ENCODE data around the gene KCNA4.
"Not testable (repeated sequence)": the region's sequence is repeated elsewhere in the genome, so short reads cannot be mapped to it uniquely, and the experiment has no call there.

The KCNA4 gene

DNA sequence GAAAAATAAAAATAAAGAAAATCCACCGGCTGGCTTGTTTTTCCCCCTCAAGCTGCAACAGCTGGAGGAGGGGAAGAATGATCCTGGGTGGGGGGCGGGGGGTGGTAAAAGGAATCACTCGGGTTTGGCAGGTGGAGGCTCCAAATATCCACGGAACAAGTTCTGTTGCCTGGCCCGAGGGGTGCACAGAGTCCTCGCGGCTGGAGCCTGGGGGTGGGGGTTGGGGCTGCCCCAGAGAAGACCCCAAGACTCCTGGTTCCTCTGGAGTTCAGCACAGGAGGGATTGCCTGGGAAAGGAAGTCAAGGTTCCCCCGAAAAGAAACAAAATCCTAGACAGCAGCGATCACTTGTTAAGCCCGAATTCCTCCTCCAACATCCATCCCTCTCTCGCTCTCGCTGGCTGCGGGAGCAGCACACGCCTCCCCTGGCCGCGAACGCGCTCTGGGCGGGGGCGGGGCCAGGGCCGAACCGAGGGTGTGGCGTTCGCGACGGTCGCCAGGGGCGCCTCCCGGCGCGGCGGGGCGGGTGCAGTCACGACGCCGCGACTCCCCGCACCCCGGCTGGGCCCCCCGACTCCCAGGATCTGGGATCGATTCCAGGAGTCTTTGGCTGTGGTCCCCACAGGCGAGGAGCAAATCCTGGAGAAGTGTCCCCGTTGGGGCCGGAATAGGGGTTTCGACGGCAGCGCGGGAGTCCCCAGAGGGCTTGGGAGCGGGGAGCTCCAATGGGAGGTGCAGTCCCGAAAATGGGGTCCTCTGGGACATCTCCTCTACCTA is at the start of gene KCNA4:
Gene KCNA4, minus strand, starts transcription at position 443 of the 776 bp plus-strand sequence. CDS start 4,352 bp downstream, outside the sequence.
- ATAC-seq = no peak

DNA sequence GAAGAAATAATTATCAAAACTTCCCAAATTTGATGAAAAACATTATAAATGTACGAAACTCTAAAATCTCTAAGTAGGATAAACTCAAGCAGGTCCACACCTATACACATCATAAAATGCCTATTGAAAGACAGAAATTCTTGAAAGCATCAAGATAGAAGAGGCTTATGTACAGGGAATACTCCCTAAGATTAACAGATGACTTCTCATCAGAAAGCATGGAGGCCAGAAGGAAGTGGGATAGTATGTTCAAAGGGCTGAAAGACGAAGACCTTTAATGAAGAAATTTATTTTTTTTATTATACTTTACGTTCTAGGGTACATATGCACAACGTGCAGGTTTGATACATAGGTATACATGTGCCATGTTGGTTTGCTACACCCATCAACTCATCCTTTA is 45.3 kb upstream of the KCNA4 start:
- no peak for ATAC-seq

DNA sequence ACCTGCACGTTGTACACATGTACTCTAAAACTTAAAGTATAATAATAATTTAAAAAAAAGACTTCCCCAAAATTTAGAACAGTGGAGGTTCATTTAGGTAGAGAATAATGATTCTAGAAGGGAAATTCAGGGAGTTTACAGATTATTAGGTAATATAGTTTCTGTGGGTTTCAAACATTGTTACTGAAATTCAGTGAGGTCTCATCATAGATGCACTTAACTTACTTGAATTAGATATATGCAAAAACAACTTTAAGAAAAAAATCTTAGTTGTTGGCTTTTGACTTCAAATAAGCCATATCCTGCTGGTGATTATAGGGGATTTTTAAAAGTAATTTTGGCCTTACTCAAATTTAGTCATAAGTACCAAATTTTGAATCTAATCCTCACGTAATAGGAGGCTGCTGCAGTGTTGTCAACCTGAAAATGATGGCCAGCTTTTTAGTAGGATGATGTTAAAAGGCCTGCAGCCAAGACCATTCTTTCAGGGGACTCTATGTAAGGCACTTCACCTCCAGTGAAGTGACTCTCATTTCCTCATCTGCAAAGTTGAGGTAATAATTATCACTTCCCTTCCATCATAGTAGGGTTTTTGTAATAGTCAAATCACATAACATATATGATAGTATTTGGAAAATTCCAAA is 42.5 kb upstream of the KCNA4 start:
- no peak for ATAC-seq

DNA sequence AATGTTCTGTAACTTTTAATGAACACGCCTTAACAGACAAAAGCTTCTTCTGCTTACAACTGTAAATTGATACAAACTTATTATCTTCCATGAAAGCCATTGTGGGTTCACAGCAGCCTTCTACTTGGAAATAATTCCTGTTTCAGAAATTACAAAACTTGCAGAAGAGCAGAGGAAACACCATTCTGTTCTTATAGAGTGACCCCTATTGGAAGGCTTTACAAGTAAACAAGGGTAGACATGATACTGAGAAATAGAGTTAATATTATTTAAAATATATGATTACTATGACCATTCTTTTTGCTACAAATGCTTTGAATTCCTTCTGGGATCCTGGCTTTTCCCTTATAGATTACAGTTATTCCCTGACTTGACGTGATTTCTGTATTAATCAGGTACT is 32.4 kb upstream of the KCNA4 start:
- ATAC-seq = no peak

DNA sequence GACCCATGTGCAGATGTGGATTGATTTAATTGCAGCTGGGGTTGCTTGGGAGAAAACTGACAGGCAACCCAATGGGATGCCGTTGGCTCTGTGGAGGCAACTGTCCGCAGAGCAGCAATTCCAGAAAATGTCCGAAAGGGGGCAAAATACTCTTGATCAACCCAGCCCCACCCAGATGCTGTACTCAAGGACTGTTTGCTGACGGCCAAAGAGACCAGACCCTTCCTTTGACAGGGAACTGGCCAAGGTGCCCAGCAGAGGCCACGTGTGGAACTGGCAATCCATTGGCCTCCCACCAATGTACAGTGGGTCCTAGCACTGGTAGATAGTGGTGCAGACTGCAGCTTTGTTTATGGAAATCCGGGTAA is 29.7 kb upstream of the KCNA4 start:
- ATAC-seq = no peak

DNA sequence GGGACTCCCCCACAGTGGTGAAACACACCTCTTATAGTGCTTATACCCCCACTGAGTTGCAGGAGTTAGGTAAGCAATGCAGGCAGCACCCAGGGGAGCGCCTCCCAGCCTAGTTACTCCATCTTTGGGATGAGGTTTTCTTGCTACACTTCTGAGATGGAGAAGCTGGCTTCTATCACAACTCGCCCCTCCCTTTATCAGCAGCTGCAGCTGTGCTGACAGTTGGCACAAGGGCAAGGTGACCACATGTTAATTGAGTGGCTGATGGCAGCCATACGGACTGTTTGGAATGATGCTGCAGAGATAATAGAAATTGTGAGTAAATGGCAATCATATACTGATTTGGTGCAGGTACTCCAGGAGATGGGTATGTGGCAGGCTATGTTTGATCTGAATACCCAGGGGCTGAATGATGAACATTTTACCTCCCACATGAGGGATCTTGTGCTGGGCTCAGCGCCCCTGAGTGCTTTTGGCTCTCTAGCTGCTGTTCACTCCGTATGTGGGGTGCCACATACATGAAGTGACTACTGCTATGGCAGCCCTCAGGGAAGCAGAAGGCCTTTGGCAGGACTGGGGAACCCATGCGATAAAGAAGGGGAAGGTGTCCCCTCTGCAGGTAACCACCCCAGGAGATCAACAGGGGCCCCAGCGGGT is 29.2 kb upstream of the KCNA4 start:
- ATAC-seq = no peak

DNA sequence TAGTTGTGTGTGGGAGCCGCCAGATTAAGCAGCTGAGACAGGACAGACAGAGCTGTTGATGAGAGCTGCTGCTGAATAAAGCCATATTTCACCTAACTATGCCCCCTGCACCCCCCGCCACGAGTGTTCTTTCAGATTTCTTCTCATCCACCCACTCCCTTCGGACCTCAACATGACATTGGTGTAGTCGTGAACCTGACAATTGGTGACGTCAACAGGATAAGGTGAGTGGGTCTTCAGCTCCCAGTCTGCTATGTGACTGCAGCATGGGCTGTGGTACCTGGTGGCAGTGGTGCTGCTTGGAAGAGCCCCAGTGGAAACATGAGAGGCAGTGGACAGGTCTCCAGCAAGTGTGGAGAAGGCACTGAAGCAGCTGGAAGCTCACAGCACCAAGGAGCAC is 28.3 kb upstream of the KCNA4 start:
- no peak for ATAC-seq

DNA sequence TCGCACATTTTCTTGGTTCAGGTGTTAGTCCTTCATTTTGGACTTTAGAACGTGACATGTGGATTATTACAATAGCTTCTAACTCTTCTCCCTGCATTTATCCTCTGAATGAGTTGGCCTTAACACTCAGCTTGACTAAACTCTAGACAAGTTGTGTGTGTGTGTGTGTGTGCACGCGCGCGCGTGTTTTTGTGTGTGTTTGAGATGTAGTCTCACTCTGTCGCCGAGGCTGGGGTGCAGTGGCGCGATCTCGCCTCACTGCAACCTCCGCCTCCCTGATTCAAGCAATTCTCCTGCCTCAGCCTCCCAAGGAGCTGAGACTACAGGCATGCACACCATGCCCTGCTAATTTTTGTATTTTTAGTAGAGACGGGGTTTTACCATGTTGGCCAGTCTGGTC is 24.3 kb upstream of the KCNA4 start:
- no peak for ATAC-seq

DNA sequence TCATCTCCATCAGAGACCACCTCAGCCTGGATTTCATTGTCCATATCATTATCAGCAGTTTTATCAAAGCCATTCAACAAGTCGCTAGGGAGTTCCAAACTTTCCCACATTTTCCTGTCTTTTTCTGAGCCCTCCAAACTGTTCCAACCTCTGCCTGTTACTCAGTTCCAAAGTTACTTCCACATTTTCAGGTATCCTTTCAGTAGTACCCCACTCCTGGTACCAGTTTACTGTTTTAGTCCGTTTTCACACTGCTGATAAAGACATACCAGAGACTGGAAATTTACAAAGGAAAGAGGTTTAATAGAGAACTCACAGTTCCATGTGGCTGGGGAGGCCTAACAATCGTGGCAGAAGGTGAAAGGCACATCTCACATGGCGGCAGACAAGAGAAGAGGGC is 17.9 kb upstream of the KCNA4 start:
- not testable (repeated sequence) for ATAC-seq

DNA sequence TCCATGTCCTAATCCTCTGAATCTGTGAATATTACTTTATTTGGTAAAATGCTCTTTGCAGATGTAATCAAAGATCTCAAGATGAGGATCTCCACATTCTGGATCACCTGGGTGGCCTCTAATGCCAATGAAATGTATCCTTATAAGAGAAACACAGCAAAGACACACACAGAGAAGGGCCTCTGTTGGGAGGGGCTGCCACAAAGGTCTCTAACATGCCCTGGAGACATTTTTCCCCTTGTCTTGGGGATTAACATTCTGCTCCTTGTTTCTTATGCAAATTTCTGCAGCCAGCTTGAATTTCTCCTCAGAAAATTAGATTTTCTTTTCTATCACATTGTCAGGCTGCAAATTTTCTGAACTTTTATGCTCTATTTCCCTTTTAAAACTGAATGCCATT is 17.3 kb upstream of the KCNA4 start:
- ATAC-seq = not testable (repeated sequence)

DNA sequence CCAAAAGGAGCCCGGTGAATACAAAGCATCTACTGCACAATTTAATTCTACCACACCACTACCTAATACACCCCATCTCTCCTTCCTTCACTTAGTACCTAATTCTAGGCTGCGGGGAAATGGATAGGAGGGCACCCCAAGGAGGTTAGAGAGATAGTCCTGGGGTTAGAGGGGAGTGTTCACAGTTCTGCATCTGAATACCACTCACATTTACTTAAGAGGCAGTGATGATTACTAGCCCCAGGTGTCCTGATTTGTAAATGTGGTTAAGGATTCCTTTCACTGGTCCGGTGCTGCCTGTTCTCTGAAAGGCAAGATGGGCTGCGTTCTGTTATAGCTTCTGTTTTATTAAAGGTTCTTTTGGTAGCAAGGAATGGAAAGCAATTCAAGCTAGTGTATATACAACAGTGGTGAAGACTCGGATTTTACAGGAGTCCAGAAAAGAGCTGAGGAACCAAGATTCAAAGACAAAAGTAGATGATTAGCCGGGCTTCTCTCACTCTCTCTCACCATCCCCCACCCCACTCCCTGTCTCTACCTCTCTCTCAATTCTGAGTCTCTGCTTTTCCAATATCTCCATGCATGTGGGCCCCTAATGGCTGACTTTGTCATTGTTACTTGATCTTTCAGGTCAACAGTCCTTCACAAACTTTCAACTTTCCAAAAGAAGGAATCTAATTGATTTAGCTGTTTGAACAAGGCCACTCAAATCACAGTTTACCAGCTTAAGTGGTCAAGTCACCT is 8.7 kb upstream of the KCNA4 start:
- no peak for ATAC-seq

DNA sequence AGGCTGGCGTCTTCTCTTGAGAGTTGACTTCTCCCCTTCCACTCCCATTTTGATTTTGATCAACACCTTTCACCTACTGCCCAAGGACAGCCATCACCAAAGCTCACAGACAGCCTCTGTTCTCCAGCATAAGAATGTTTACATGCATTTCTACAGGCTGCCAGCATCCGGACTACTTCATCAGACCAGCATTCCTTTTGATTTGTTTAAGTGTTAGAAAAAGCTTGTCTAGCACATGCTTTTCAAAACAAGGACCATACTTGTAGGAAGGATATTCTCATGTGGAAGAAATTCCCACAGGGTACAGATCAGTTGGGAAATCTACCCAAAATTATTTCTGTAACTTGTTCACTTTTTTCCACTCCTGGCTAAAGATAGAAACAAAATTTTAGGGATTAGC is 6.2 kb upstream of the KCNA4 start:
- no peak for ATAC-seq

DNA sequence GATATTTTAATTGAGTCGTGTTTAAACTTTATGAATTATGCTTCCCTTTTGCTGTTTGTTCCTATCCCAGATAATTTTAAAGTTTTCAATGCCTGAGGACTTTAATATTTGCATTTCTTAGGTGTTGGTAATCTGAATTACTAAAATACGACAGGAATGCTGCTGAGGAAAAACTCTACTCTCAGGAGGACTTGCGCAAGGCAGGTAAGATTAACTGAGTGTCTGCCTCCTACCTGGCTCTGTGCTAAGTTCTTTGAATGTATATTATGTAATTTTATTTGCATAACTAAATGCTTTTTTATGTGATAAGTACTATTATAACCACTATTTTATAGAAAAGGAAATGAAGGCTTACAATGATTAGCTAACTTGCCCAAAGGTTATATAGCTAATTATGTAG is 2.7 kb upstream of the KCNA4 start:
- ATAC-seq = no peak

DNA sequence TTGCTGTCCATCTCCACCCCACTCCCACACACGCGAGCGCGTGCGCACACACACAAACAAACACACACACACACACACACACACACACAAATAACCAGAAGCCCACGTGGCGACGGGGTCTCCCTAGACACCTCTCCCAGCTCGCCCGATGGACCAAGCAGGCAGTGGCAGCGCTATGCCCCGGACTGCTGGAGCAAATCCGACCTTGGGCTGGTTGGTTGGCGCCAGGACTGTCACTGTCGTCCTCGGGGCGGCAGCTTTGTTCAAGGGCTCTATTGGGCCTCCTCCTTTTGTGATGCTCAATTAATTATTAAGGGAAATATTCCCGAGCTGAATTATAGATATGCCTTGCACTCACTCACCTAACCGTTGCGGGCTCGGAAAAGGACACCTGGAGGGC is 1.7 kb upstream of the KCNA4 start:
- ATAC-seq = no peak

DNA sequence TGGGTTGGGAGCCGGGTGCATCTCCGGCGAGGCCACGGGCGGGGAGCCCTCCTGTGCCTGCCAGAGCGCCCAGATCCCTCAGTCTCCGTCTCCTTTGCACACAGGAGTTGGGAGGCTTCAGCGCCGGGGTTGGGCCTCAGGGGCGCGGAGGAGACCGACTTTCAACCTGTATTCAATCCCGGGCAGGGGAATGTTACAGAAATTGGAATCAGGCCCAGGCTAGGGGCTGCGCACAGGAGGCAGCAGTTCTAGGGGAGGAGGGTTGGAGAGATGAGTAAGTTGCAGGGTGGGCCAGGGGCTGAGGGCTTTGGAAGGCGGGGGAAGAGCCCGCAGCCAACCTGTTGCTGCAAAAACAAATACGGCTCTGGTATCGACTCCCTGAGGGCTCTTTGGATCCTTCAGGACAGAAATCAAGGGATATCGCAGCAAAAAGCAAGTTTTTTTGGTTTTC is 640 bp upstream of the KCNA4 start:
- ATAC-seq = no peak

DNA sequence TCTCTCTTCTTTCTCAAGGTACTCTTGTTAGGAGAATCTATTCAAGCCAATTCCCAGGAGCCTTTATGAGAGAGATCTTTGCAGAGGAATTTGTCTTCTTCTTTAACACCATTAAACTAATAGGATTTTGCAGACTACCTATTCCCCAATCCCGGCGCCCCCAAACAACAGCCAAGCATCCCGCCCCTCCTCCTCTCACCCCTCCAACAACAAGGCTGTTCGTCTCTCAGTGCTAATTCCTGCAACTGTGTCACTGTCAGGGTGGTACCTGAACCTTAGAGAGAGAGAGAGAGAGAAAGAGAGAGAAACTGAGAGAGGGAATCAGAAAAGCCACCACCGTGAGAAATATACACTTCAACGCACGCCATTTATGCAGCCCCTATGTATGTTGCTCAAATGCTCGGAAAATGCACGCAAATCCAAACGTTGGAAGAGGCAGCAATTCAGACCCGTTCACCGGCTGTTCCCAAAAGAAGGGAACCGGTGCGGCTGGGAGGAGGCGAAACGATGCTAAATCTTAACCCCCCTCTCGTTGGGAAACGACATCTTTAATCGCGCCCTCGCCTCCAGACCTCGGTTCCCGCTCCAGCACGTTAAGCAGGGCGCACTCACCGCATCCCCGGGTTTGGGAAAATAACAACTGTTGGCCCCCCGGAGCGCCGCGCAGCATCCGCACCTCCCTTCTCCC is 961 bp downstream of the KCNA4 start:
- no peak for ATAC-seq

DNA sequence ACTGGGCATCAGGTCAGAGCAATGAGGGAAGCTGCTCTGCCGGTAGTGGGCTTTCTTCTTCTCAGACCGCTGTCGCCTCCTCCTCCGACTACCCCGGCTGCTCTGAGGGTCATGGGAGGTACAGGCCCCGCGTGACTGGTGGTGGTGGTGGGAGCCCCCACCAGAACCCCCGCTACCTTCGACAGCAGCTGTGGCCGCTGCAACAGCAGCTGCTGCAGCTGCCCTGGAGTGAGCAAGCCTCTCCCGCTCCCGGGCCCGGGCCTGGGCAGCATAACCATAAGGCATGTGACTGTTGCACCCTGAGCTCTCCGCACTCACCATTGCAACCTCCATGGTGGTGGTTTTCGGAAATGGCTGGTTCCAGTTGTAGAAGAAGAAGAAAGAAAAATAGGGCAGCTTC is 4.5 kb downstream of the KCNA4 start:
- ATAC-seq = no peak

DNA sequence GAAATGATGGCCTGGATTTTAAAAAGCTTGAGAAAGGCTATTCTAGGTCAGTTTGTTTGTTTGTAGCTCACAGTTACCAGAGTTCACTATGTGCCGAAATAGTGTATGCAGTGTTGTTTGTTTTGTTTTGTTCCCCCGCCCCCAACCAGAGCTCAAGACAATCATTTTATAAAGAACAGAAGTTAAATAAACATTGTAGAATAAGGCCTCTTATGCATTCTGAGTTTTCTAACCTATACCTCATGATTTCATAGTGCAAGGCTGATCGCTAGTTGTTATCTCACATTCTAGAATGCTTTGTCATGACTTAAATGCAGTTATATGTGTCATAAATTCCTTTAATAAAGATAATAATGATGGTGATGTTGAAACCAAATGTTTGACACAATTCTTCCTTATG is 7.8 kb downstream of the KCNA4 start:
- ATAC-seq = no peak

DNA sequence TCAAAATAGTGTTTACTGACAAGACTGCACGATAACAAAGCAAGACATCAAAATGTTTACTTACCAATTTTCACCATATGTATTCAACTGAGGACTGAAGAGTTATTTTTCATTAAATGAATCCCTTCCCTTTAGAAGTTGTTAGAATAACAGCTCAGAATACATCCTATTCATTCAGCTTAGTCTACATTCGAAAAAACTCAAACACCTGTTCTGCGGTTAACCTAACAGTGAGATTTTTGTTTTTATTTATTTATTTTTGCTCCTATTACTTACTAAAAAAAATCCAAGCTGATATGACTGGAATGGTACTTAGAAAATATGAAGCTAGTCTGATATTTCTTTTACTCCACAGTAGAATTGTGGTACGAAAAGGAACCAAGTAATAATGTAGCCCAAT is 10.0 kb downstream of the KCNA4 start:
- no peak for ATAC-seq

DNA sequence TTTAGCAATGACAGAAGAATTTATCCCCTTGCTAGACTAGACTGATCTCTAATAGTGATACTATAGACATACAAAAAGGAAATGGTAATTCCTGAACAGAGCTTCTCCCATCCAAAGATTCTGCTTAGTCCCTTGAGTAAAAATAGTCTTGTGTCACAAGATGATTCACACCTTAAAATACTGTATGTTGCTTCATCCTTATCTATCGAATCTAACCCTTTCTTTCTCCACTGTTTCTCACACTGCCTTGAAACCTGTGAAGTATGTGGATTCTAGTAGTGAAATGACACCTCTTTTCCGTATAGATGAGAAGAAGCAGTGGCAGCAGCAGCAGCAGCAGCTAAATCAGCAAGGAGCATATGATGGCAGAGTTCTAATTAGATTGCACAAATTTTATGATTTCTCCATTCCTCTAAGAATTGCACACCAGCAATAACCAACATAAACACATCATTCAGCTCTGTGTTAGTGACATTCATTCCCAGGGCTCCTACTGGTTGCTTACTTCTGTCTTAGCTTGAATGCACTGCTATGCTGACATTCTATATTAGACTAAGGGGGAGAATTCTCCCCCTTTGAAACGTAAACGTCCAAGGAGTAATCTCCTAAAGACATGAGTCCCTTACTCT is 14.6 kb downstream of the KCNA4 start:
- ATAC-seq = no peak

DNA sequence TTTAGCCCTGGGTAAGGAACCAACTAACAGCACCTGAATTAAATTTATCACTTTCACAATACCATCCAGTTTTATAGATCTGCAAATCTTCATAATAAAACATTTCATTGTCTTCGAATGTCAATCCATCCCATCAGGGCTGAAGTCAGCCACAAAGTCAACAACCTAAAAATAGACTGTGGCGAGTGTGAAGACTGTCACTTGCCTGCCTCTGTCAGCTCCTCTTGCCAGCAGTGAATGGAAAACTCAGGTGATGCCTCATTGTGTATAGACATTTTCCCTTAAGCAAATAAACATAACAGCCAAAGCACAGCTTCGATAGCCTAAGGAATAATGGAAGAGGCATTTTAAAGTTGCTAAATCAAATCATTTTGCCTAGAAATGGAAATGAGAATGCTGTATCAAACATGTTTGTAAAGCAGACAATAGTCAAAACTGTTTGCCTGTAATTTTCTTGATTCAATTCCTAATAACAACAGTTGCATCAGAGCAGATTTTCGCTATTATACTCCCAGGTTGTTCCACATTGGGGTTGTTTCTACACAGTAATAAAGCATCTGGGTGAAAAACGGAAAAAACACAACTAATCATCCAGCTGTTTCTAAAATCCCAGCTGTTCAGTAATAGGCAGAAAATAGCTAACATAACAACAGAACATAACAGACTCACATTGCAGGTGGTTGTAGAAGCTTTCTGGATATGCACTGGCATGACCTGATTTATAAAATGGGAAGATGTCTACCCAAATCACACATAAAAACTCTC is 15.7 kb downstream of the KCNA4 start:
- no peak for ATAC-seq
